Nephron progenitor cell (in vitro differentiated cells): Measurements from ENCODE around the gene DNAJC15.

Experiments
- DNase-seq: peaks from one replicate; pipeline ENCODE4 v3.0.0; 2021
- H3K27ac Mint-ChIP-seq: 2 replicates; pipeline ENCODE4 v1.8.0; 2021; ENCODE audit warnings: mild to moderate bottlenecking, moderate library complexity, mixed read lengths
- H3K27me3 Mint-ChIP-seq: 2 replicates; pipeline ENCODE4 v1.8.0; 2021; ENCODE audit warnings: mild to moderate bottlenecking, low read depth, mixed read lengths; ENCODE audit not compliant: poor library complexity
- H3K36me3 Mint-ChIP-seq: 2 replicates; pipeline ENCODE4 v1.8.0; 2021; ENCODE audit warnings: low read depth, mixed read lengths
- H3K4me1 Mint-ChIP-seq: 2 replicates; pipeline ENCODE4 v1.8.0; 2021; ENCODE audit warnings: mixed read lengths
- H3K4me3 Mint-ChIP-seq: 2 replicates; pipeline ENCODE4 v1.8.0; 2021; ENCODE audit warnings: mild to moderate bottlenecking, moderate library complexity, mixed read lengths
- H3K9me3 Mint-ChIP-seq: 2 replicates; pipeline ENCODE4 v1.8.0; 2021; ENCODE audit warnings: mild to moderate bottlenecking, moderate library complexity, mixed read lengths
- TF ChIP-seq, protein P1 (sequence below): fragments of 200-600 bp; sonication (generic); IDR thresholded peaks from 2 replicates; pipeline ENCODE4 v1.5.0; 2021; ENCODE audit warnings: antibody characterized with exemption

DNAJC15 gene

DNA sequence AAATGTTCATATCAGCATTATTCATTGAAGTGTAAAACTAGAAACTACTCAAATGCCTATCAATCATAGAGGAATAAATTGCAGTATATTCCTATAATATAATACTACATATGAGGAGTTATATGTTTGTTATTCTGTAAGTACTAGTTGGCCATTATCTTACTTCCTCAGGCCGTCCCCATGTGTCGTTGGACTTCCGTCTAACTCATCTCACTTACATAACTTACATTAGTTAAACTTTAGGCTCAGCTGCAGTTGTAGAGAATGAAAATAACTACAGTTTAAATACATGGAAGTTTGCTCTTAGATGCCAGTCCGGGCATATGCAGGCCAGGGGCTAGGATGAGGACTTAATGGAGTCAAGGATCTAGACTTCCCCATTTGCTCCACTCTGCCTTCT lies 22.7 kb upstream of the DNAJC15 start:
- TF ChIP-seq, protein P1, sequence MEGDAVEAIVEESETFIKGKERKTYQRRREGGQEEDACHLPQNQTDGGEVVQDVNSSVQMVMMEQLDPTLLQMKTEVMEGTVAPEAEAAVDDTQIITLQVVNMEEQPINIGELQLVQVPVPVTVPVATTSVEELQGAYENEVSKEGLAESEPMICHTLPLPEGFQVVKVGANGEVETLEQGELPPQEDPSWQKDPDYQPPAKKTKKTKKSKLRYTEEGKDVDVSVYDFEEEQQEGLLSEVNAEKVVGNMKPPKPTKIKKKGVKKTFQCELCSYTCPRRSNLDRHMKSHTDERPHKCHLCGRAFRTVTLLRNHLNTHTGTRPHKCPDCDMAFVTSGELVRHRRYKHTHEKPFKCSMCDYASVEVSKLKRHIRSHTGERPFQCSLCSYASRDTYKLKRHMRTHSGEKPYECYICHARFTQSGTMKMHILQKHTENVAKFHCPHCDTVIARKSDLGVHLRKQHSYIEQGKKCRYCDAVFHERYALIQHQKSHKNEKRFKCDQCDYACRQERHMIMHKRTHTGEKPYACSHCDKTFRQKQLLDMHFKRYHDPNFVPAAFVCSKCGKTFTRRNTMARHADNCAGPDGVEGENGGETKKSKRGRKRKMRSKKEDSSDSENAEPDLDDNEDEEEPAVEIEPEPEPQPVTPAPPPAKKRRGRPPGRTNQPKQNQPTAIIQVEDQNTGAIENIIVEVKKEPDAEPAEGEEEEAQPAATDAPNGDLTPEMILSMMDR: no peak
- Mint-ChIP-seq H3K36me3 (no peaks in the 10 kb centered on the region), H3K9me3 (peaks cover 6% of the 10 kb centered on the region), H3K4me3 (no peak overlapping the region), H3K27me3 (peaks cover 7% of the 10 kb centered on the region), H3K27ac (no peak overlapping the region), H3K4me1 (no peaks in the 10 kb centered on the region)
- no peak for DNase-seq

DNA sequence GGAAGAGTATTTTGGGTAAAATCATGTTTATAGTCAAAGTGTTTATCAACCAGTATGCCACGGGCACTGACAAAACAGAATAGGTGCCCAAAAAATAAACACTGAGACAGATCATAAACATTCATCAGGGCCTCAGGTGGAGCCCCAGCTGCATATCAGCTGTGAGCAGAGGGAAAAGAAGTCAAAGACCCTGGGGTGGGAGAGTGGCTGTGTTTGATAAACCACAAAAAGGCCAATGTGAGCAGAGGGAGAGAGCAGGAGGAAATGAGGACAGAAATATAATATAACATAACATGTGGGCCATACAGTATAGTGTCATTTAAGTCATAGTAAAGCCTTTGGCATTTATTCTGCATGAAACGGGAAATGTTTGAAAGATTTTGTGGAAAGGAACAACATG lies 21.4 kb upstream of the DNAJC15 start:
- Mint-ChIP-seq H3K4me3 (no peak overlapping the region), H3K4me1 (peaks cover 6% of the 10 kb centered on the region), H3K27me3 (peaks cover 4% of the 10 kb centered on the region), H3K27ac (no peak overlapping the region), H3K36me3 (no peaks in the 10 kb centered on the region), H3K9me3 (peaks cover 6% of the 10 kb centered on the region)
- DNase-seq: no peak
- TF ChIP-seq, protein P1: no peak

DNA sequence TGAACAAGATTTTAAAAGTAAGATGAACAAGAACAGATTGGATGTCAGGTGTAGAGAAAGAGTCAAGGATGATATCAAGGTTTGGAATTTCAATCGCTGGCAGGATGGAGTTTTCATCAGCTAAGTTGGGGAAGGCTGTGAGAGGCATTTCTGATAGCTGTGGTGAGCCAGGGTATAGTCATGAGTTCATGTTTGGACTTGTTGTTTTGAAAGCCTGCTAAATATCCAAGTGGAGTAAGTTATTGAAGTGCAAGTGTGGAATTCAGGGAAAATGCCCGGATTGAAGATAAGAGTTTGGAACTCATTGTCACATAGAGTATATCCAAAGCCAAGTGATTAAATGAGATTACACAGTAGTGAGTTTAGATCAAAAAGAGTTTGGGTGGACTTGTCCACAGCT lies 20.4 kb upstream of the DNAJC15 start:
- H3K4me1 Mint-ChIP-seq: peaks cover 7% of the 10 kb centered on the region
- H3K27me3 Mint-ChIP-seq: peaks cover 4% of the 10 kb centered on the region
- no peak for DNase-seq
- TF ChIP-seq, protein P1: no peak
- H3K36me3 Mint-ChIP-seq: no peaks in the 10 kb centered on the region
- H3K27ac Mint-ChIP-seq: peak overlapping the region; percentile 6
- no peak overlapping the region for H3K4me3 Mint-ChIP-seq
- peaks cover 6% of the 10 kb centered on the region for H3K9me3 Mint-ChIP-seq

DNA sequence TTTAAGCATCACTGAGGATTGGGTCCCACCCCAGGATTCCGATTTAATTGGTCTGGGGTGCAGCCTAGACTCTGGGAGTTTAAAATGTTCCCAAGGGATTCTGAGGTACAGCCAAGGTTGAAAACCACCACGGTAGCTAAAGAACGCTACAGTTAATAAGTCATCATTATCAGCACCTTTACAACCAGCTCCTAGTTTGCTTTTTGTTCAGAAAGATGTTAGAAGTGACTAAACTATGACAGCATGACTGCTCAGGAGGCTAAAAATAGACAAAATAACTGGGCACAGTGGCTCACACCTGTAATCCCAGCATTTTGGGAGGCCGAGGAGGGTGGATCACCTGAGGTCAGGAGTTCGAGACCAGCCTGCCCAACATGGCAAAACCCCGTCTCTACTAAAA lies 19.7 kb upstream of the DNAJC15 start:
- no peak overlapping the region for H3K27ac Mint-ChIP-seq
- no peaks in the 10 kb centered on the region for H3K36me3 Mint-ChIP-seq
- peaks cover 4% of the 10 kb centered on the region for H3K27me3 Mint-ChIP-seq
- no peak for DNase-seq
- no peak overlapping the region for H3K4me3 Mint-ChIP-seq
- H3K4me1 Mint-ChIP-seq: peaks cover 7% of the 10 kb centered on the region
- TF ChIP-seq, protein P1: no peak
- H3K9me3 Mint-ChIP-seq: peaks cover 6% of the 10 kb centered on the region

DNA sequence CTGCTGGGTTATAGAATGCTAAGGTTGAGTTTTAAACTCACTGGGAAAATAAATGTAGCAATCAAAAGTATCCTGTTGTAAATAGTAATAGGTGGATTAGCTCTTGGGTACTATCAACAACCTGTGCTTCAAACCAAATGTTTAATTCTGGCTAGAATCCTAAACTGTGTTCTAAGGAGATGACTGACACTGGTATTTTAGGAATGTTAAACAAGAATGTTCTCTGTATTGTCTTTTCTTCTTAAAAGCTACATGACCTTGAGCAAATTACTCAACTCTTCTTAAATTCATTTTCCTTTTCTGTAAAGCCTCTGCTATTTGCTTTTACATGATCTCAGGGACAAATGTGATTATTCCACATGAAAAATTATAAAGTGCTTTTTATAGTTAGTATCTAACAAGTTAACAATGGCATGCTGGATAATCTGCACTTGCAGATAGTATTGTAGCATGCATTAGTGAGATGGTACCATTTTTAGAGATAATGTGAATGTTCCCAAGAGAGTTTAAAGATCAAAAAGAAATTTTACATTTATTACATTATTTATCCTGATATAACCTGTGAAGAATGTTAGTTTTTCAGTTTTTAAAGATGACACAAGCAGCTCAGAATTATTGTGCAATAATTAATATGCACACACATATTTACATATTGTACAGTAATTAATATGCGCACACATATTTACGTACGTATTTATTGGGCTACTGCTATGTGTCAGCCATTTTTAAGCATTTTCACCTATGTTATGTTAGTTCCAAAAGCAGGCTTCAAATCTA lies 17.7 kb upstream of the DNAJC15 start:
- Mint-ChIP-seq H3K4me1 (peaks cover 7% of the 10 kb centered on the region), H3K36me3 (no peaks in the 10 kb centered on the region), H3K27ac (no peak overlapping the region), H3K4me3 (no peak overlapping the region), H3K9me3 (peaks cover 6% of the 10 kb centered on the region), H3K27me3 (peaks cover 4% of the 10 kb centered on the region)
- TF ChIP-seq, protein P1: no peak
- DNase-seq: no peak
